Measurements from ENCODE around the gene ZSCAN5C.
"Not testable (repeated sequence)": the region's sequence is repeated elsewhere in the genome, so short reads cannot be mapped to it uniquely, and the experiment has no call there.

Gene ZSCAN5C

GRCh38 chr19:56174086-56174485 is 28.0 kb upstream of the ZSCAN5C start:
- no peak for TF ChIP-seq SIN3A (IDR thresholded peaks at IDR 0.05; ENCODE audit: borderline replicate concordance, insufficient read depth, low read length)
- no peak for TF ChIP-seq POLR2AphosphoS5 (IDR thresholded peaks at IDR 0.05; ENCODE audit: low read depth, low read length)
- TF ChIP-seq, protein P1, sequence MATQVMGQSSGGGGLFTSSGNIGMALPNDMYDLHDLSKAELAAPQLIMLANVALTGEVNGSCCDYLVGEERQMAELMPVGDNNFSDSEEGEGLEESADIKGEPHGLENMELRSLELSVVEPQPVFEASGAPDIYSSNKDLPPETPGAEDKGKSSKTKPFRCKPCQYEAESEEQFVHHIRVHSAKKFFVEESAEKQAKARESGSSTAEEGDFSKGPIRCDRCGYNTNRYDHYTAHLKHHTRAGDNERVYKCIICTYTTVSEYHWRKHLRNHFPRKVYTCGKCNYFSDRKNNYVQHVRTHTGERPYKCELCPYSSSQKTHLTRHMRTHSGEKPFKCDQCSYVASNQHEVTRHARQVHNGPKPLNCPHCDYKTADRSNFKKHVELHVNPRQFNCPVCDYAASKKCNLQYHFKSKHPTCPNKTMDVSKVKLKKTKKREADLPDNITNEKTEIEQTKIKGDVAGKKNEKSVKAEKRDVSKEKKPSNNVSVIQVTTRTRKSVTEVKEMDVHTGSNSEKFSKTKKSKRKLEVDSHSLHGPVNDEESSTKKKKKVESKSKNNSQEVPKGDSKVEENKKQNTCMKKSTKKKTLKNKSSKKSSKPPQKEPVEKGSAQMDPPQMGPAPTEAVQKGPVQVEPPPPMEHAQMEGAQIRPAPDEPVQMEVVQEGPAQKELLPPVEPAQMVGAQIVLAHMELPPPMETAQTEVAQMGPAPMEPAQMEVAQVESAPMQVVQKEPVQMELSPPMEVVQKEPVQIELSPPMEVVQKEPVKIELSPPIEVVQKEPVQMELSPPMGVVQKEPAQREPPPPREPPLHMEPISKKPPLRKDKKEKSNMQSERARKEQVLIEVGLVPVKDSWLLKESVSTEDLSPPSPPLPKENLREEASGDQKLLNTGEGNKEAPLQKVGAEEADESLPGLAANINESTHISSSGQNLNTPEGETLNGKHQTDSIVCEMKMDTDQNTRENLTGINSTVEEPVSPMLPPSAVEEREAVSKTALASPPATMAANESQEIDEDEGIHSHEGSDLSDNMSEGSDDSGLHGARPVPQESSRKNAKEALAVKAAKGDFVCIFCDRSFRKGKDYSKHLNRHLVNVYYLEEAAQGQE (IDR thresholded peaks at IDR 0.05; ENCODE audit: insufficient read depth in 1 of 2, low read depth in 2 of 2, low read length in 2 of 2) = no peak
- TF ChIP-seq TAF1 (IDR thresholded peaks at IDR 0.05; ENCODE audit: borderline replicate concordance, insufficient read depth, low read length) = no peak
- no peak for TF ChIP-seq FOXP2 (optimal IDR thresholded peaks at IDR 0.05; ENCODE audit: borderline replicate concordance, extremely low read depth, extremely low read length, insufficient read depth)

GRCh38 chr19:56174550-56174949 is 27.5 kb upstream of the ZSCAN5C start:
- no peak for TF ChIP-seq POLR2AphosphoS5 (IDR thresholded peaks at IDR 0.05; ENCODE audit: low read depth, low read length)
- TF ChIP-seq, protein P1 (IDR thresholded peaks at IDR 0.05; ENCODE audit: insufficient read depth in 1 of 2, low read depth in 2 of 2, low read length in 2 of 2) = no peak
- TF ChIP-seq SIN3A (IDR thresholded peaks at IDR 0.05; ENCODE audit: borderline replicate concordance, insufficient read depth, low read length) = no peak
- TF ChIP-seq TAF1 (IDR thresholded peaks at IDR 0.05; ENCODE audit: borderline replicate concordance, insufficient read depth, low read length) = no peak
- no peak for TF ChIP-seq FOXP2 (optimal IDR thresholded peaks at IDR 0.05; ENCODE audit: borderline replicate concordance, extremely low read depth, extremely low read length, insufficient read depth)

DNA sequence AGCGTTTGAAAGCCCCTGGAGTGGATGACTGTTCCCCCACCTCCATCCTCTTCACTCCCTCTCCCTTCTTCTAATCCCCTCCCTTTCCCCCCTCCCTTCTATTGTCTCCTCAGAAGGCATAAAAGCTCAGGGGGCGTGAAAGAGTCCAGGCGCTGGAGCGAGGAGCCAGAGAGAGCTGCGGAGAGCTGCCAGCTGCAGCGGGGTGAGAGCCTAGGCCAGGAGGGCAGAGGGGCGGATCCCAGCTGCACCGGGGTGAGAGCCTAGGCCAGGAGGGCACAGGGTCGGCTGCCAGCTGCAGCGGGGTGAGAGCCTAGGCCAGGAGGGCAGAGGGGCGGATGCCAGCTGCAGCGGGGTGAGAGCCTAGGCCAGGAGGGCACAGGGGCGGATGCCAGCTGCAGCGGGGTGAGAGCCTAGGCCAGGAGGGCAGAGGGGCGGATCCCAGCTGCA is 26.2 kb upstream of the ZSCAN5C start, which contains the start of gene GALP:
Gene GALP (plus strand): TSS at position 148 of the 447 bp plus-strand sequence. CDS start 1,101 bp downstream, outside the sequence.
- not testable (repeated sequence) for TF ChIP-seq POLR2AphosphoS5 (IDR thresholded peaks at IDR 0.05; ENCODE audit: low read depth, low read length); TAF1 (IDR thresholded peaks at IDR 0.05; ENCODE audit: borderline replicate concordance, insufficient read depth, low read length); SIN3A (IDR thresholded peaks at IDR 0.05; ENCODE audit: borderline replicate concordance, insufficient read depth, low read length)

- no peak for TF ChIP-seq POLR2AphosphoS5 (IDR thresholded peaks at IDR 0.05; ENCODE audit: low read depth, low read length)
- TF ChIP-seq TAF1 (IDR thresholded peaks at IDR 0.05; ENCODE audit: borderline replicate concordance, insufficient read depth, low read length) = no peak
- TF ChIP-seq, protein P1 (IDR thresholded peaks at IDR 0.05; ENCODE audit: insufficient read depth in 1 of 2, low read depth in 2 of 2, low read length in 2 of 2) = no peak
- no peak for TF ChIP-seq FOXP2 (optimal IDR thresholded peaks at IDR 0.05; ENCODE audit: borderline replicate concordance, extremely low read depth, extremely low read length, insufficient read depth)
- no peak for TF ChIP-seq SIN3A (IDR thresholded peaks at IDR 0.05; ENCODE audit: borderline replicate concordance, insufficient read depth, low read length)
Observed at GRCh38 chr19:56176881-56177280, 25.2 kb upstream of the ZSCAN5C start.

- TF ChIP-seq SIN3A (IDR thresholded peaks at IDR 0.05; ENCODE audit: borderline replicate concordance, insufficient read depth, low read length) (no peak), FOXP2 (optimal IDR thresholded peaks at IDR 0.05; ENCODE audit: borderline replicate concordance, extremely low read depth, extremely low read length, insufficient read depth) (no peak), POLR2AphosphoS5 (IDR thresholded peaks at IDR 0.05; ENCODE audit: low read depth, low read length) (no peak), TAF1 (IDR thresholded peaks at IDR 0.05; ENCODE audit: borderline replicate concordance, insufficient read depth, low read length) (no peak)
- TF ChIP-seq, protein P1 (IDR thresholded peaks at IDR 0.05; ENCODE audit: insufficient read depth in 1 of 2, low read depth in 2 of 2, low read length in 2 of 2) = no peak
Observed at GRCh38 chr19:56177564-56178243, 24.4 kb upstream of the ZSCAN5C start.
